Stimulated activated CD4-positive, alpha-beta T cell treated with anti-CD3 and anti-CD28 coated beads, Interleukin-15, amount 100 ng/mL, for 24 hours (primary cell): Measurements from ENCODE around the gene KRT10.
A peak's percentile ranks its signal among the peaks of the same experiment; 100 is the strongest.
"Not testable (repeated sequence)": the region's sequence is repeated elsewhere in the genome, so short reads cannot be mapped to it uniquely, and the experiment has no call there.

Experiments
- DNase-seq: peaks from one replicate; pipeline ENCODE4 v3.0.0-alpha.2; 2020

The KRT10 gene

GRCh38 chr17:40822132-40822812 lies at the start of gene KRT10:
Gene KRT10, minus strand, starts transcription at chr17:40822614. Its CDS starts 29 bp downstream, at chr17:40822585.
- DNase-seq: no peak

- DNase-seq: no peak
Measured at GRCh38 chr17:40871316-40871715, 48.9 kb upstream of the KRT10 start.

- DNase-seq: no peak
Measured at GRCh38 chr17:40870136-40870535, 47.7 kb upstream of the KRT10 start.

GRCh38 chr17:40866838-40867237 lies 44.4 kb upstream of the KRT10 start, which contains the start of gene KRT12:
Gene KRT12, minus strand, starts transcription at chr17:40867223. Its CDS starts 37 bp downstream, at chr17:40867186.
- no peak for DNase-seq

- no peak for DNase-seq
Measured at GRCh38 chr17:40864661-40865390, 42.4 kb upstream of the KRT10 start.

GRCh38 chr17:40862985-40863733 lies 40.7 kb upstream of the KRT10 start:
- peak; percentile 29 for DNase-seq

- no peak for DNase-seq
Measured at GRCh38 chr17:40859536-40859935, 37.1 kb upstream of the KRT10 start.

GRCh38 chr17:40858667-40859066 lies 36.3 kb upstream of the KRT10 start:
- DNase-seq: not testable (repeated sequence)

GRCh38 chr17:40857535-40857934 lies 35.1 kb upstream of the KRT10 start:
- DNase-seq: no peak

- no peak for DNase-seq
Measured at GRCh38 chr17:40854175-40854814, 31.9 kb upstream of the KRT10 start.

GRCh38 chr17:40852364-40852763 lies 29.9 kb upstream of the KRT10 start:
- no peak for DNase-seq

- no peak for DNase-seq
Measured at GRCh38 chr17:40850293-40850972, 28.0 kb upstream of the KRT10 start.

GRCh38 chr17:40849723-40850122 lies 27.3 kb upstream of the KRT10 start:
- no peak for DNase-seq

GRCh38 chr17:40848583-40849235 lies 26.3 kb upstream of the KRT10 start:
- no peak for DNase-seq

- no peak for DNase-seq
Measured at GRCh38 chr17:40846515-40847144, 24.2 kb upstream of the KRT10 start.

- DNase-seq: no peak
Measured at GRCh38 chr17:40844671-40845107, 22.3 kb upstream of the KRT10 start.

- no peak for DNase-seq
Measured at GRCh38 chr17:40843242-40843641, 20.8 kb upstream of the KRT10 start.

- no peak for DNase-seq
Measured at GRCh38 chr17:40841246-40841645, 18.8 kb upstream of the KRT10 start.

GRCh38 chr17:40839194-40839593 lies 16.8 kb upstream of the KRT10 start:
- no peak for DNase-seq

- DNase-seq: no peak
Measured at GRCh38 chr17:40836020-40836419, 13.6 kb upstream of the KRT10 start.

GRCh38 chr17:40833882-40834281 lies 11.5 kb upstream of the KRT10 start:
- no peak for DNase-seq
